Measurements from ENCODE around the gene RBFOX2. TPM values are rescaled to one million over a fixed set of nuclear protein-coding genes. Genes with fewer than 3 reads are reported as not detected.
A peak's percentile ranks its signal among the peaks of the same experiment; 100 is the strongest.

The RBFOX2 gene
- total and polyA plus RNA-seq, 2 of the 8 experiments (the other 6 are each of a cell fraction or from before 2014, with no cell fraction given): 121 to 122 TPM

DNA sequence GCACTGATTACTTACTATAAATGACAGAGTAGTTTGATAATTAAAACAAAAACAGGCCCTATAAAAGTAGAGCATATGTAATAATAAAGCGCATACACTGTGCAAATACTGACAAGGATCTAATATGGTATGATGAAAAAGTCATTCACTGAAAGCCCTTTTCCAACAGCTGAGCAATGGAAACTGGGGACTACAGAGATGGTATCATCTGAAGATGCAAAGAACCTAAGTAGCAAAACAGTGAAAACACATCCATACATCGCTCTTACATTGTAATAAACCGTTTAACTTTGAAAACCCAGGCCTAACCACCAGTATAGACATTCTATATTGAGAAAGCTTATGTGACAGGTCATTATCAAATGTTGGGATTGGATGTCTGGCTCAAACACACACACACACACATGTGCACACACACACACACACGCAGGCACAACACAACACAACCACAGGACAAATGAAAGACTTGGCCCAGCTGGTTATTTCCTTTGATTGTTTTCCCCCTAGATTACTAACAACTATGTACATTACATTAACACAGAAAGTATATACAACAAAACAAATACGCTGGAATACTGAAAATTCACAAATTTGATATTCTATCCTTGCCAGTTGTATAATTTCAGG lies 191.4 kb downstream of the RBFOX2 start:
- H3K56ac ChIP-seq (replicated peaks; ENCODE audit: insufficient read length, low read depth, low read length): no peak overlapping the region
- no peak overlapping the region for H2BK12ac ChIP-seq (ENCODE audit: low read depth, low read length)
- DNase-seq (ENCODE audit: low read depth in 1 of 2, low spot score in 2 of 2) (no peak), FAIRE-seq (no peak)
- 78% methylated on average over 5 of the region's 5 CpGs; no CpG with 5 or more reads in 1 of the 2 experiments for WGBS, 2 experiments (ENCODE audit: extremely low coverage in 1 of 2, insufficient coverage in 1 of 2, insufficient read length in 1 of 2, insufficient replicate concordance in 2 of 2, low coverage in 1 of 2, low lambda C conversion rate in 2 of 2, missing lambda C conversion rate in 1 of 2)
- peak overlapping the region; percentile 47 to 85; a peak in 2 of 4 replicates for H3K4me2 ChIP-seq (ENCODE audit: insufficient read depth in 1 of 2, low read depth in 2 of 2, low read length in 2 of 2)
- peak overlapping the region in 2 of 4 experiments; percentile 60 to 61; a peak in 3 of 8 replicates for H3K4me3 ChIP-seq (ENCODE audit: extremely low read depth in 1 of 4, insufficient read depth in 2 of 4, low read depth in 3 of 4, low read length in 4 of 4)
- peaks cover 2 to 23% (median 19%) of the 10 kb centered on the region in 4 experiments; a peak in 6 of 7 replicates for H3K4me1 ChIP-seq (replicated peaks in 1 of 4; ENCODE audit: control insufficient read depth in 3 of 4, insufficient read depth in 4 of 4, low read length in 3 of 4)
- H3K36me3 ChIP-seq (ENCODE audit: control insufficient read depth in 2 of 4, insufficient read depth in 4 of 4, low read length in 3 of 4): no peaks in the 10 kb centered on the region
- H2BK120ac ChIP-seq (replicated peaks; ENCODE audit: low read depth, low read length): no peak overlapping the region
- H3K4ac ChIP-seq (replicated peaks; ENCODE audit: insufficient read length, low read depth, low read length): no peak overlapping the region
- H3K18ac ChIP-seq (ENCODE audit: extremely low read depth, low read length): no peak overlapping the region; the same call in 1 of the 2 replicates
- H3K27me3 ChIP-seq (replicated peaks in 1 of 4; ENCODE audit: control insufficient read depth in 3 of 4, extremely low read depth in 1 of 4, insufficient read depth in 3 of 4, low read length in 3 of 4): no peaks in the 10 kb centered on the region
- no peak overlapping the region for H4K91ac ChIP-seq (replicated peaks; ENCODE audit: insufficient read length, low read length)
- no peak overlapping the region for H2BK20ac ChIP-seq (ENCODE audit: low read length)
- H2BK15ac ChIP-seq (ENCODE audit: low read length): no peak overlapping the region
- peak overlapping the region; percentile 64 for H4K5ac ChIP-seq (ENCODE audit: insufficient read length, low read depth, low read length)
- no peak overlapping the region for H2BK5ac ChIP-seq (ENCODE audit: low read depth, low read length)
- no peaks in the 10 kb centered on the region for H4K20me1 ChIP-seq (replicated peaks in 1 of 2; ENCODE audit: control insufficient read depth in 1 of 2, insufficient read depth in 2 of 2, low read length in 2 of 2)
- H3K27ac ChIP-seq (ENCODE audit: low read depth, low read length): no peak overlapping the region
- peak overlapping the region in 1 of 4 experiments; percentile 34; a peak in 1 of 7 replicates for H3K9ac ChIP-seq (replicated peaks in 1 of 4; ENCODE audit: extremely low read depth in 1 of 4, low read depth in 3 of 4, low read length in 3 of 4)
- no peak overlapping the region for H4K8ac ChIP-seq (ENCODE audit: extremely low read depth, insufficient read depth, low read length)
- H3K9me3 ChIP-seq (ENCODE audit: insufficient read depth in 2 of 2, low read depth in 1 of 2, low read length in 1 of 2): no peaks in the 10 kb centered on the region
- no peak overlapping the region for H2AFZ ChIP-seq (ENCODE audit: low read length)
- no peak overlapping the region for H3K14ac ChIP-seq (ENCODE audit: insufficient read length)
- peaks cover 6% of the 10 kb centered on the region; the same call in 1 of the 2 replicates for H3K23me2 ChIP-seq (ENCODE audit: low read depth, low read length)
- CTCF ChIA-PET (ENCODE audit: partially characterized antibody): interaction anchor here (0.8 to 1.7 kb wide), 4 partner anchors 9 to 210 kb away, joined by 3 to 5 read pairs (median 3); no protein-coding TSS in a partner anchor
- POLR2A ChIA-PET (ENCODE audit: partially characterized antibody): no interaction called here
- peaks cover 5 to 82% of the 10 kb centered on the region in 2 experiments for H3K79me2 ChIP-seq (ENCODE audit: control insufficient read depth in 1 of 2, insufficient read depth in 2 of 2, low read length in 2 of 2)
- no peak overlapping the region for H3K23ac ChIP-seq (ENCODE audit: insufficient read length)
- no peaks in the 10 kb centered on the region for H3K79me1 ChIP-seq (ENCODE audit: low read depth, low read length)
- no peak overlapping the region for H2AK5ac ChIP-seq (ENCODE audit: low read depth, low read length)
- no peak for TF ChIP-seq SAP30 (IDR thresholded peaks at IDR 0.05; ENCODE audit: insufficient read depth, insufficient replicate concordance, low read length)
- TF ChIP-seq SP4 (IDR thresholded peaks at IDR 0.05; ENCODE audit: low read length): no peak
- no peak for TF ChIP-seq GABPA (IDR thresholded peaks at IDR 0.05; ENCODE audit: borderline replicate concordance, insufficient read depth, low read length)
- no peak for TF ChIP-seq CHD2 (IDR thresholded peaks at IDR 0.05; ENCODE audit: low read length)
- TF ChIP-seq POU5F1 (IDR thresholded peaks at IDR 0.05; ENCODE audit: low read depth, low read length): no peak
- TF ChIP-seq TAF7 (optimal IDR thresholded peaks at IDR 0.05; ENCODE audit: borderline replicate concordance, low read depth, low read length): no peak
- no peak for TF ChIP-seq SIN3A (conservative IDR thresholded peaks at IDR 0.05 in 1 of 2, IDR thresholded peaks at IDR 0.05 in 1 of 2; ENCODE audit: low read depth in 1 of 2, low read length in 2 of 2)
- no peak for TF ChIP-seq RNF2 (IDR thresholded peaks at IDR 0.05; ENCODE audit: borderline replicate concordance, low read depth, low read length, missing control alignments, poor library complexity, severe bottlenecking)
- TF ChIP-seq SP1 (IDR thresholded peaks at IDR 0.05; ENCODE audit: low read depth, low read length): no peak
- TF ChIP-seq KDM5A (IDR thresholded peaks at IDR 0.05; ENCODE audit: low read length): no peak
- TF ChIP-seq BRCA1 (IDR thresholded peaks at IDR 0.05; ENCODE audit: low read depth, low read length): no peak
- no peak for TF ChIP-seq NRF1 (IDR thresholded peaks at IDR 0.05; ENCODE audit: low read depth, low read length)
- no peak for TF ChIP-seq POLR2A (IDR thresholded peaks at IDR 0.05; ENCODE audit: control extremely low read depth in 1 of 2, low read depth in 2 of 2, low read length in 2 of 2)

All from H1 (cell line).